ENCODE results near the gene RHO. TPM values are rescaled to one million over a fixed set of nuclear protein-coding genes. Genes with fewer than 3 reads are reported as not detected.

The RHO gene
- total and polyA plus RNA-seq, 2 donors (not counting 1 experiment from before 2014, with no cell fraction given), result 0.10 TPM; not detected in 1

GRCh38 chr3:129563850-129564535, 35.6 kb downstream of the RHO start:
- intact Hi-C loops (cut with micrococcal nuclease), result no loop called here
- ChIA-PET CTCF (no interaction called here), POLR2A (interaction anchor here (1.6 kb wide), 1 partner anchor 13 kb away, joined by 3 read pairs; no protein-coding TSS in a partner anchor)
- Mint-ChIP-seq H3K27ac (no peak overlapping the region), H3K4me1 (no peaks in the 10 kb centered on the region), H3K27me3 (no peaks in the 10 kb centered on the region), H3K9me3 (ENCODE audit: insufficient read depth) (no peaks in the 10 kb centered on the region), H3K4me3 (no peak overlapping the region)
- Histone ChIP-seq H3K4me1 (ENCODE audit: control insufficient read depth in 2 of 2, insufficient read depth in 2 of 2, low read length in 2 of 2) (no peaks in the 10 kb centered on the region), H3K4me3 (ENCODE audit: control extremely low read depth in 1 of 5, extremely low read depth in 1 of 5, insufficient read depth in 1 of 5, low read depth in 2 of 5, low read length in 4 of 5) (no peak overlapping the region), H3K27ac (ENCODE audit: low read length in 2 of 2) (no peak overlapping the region), H3K9me3 (ENCODE audit: control extremely low read depth in 1 of 3, control insufficient read depth in 2 of 3, insufficient read depth in 1 of 3, low read length in 2 of 3) (no peaks in the 10 kb centered on the region), H3K4me2 (replicated peaks; ENCODE audit: low read depth, low read length, poor library complexity, severe bottlenecking) (no peak overlapping the region), H3K9ac (ENCODE audit: low read length) (no peak overlapping the region), H3K36me3 (replicated peaks in 1 of 2; ENCODE audit: control extremely low read depth in 1 of 2, control insufficient read depth in 1 of 2, extremely low read depth in 1 of 2, insufficient read depth in 2 of 2, low read length in 1 of 2) (no peaks in the 10 kb centered on the region), H3K79me2 (ENCODE audit: control insufficient read depth, insufficient read depth, low read length) (no peaks in the 10 kb centered on the region), H4K20me1 (ENCODE audit: control insufficient read depth, insufficient read depth, low read length, poor library complexity, severe bottlenecking) (no peaks in the 10 kb centered on the region), H3K27me3 (replicated peaks in 1 of 4; ENCODE audit: control extremely low read depth in 1 of 4, control insufficient read depth in 3 of 4, insufficient read depth in 4 of 4, low read length in 3 of 4) (peaks cover 0 to 4% (median 0%) of the 10 kb centered on the region in 4 experiments), H2AFZ (ENCODE audit: insufficient read depth, low read depth, low read length, poor library complexity, severe bottlenecking) (no peak overlapping the region)
- DNase-seq, result no peak
- no peak for ATAC-seq (ENCODE audit: low read depth)
- WGBS (ENCODE audit: insufficient coverage), result 85% methylated on average over 8 of the region's 8 CpGs
- TF ChIP-seq CTCF (IDR thresholded peaks at IDR 0.05) (no peak), EZH2 (IDR thresholded peaks at IDR 0.05; ENCODE audit: borderline replicate concordance, insufficient read depth, low read depth, low read length, poor library complexity, severe bottlenecking) (no peak)

GRCh38 chr3:129564981-129565644, 36.7 kb downstream of the RHO start:
- Mint-ChIP-seq H3K27me3 (no peaks in the 10 kb centered on the region), H3K9me3 (ENCODE audit: insufficient read depth) (no peaks in the 10 kb centered on the region), H3K4me1 (peaks cover 2% of the 10 kb centered on the region), H3K4me3 (no peak overlapping the region), H3K27ac (no peak overlapping the region)
- no peak overlapping the region for H3K4me2 ChIP-seq (replicated peaks; ENCODE audit: low read depth, low read length, poor library complexity, severe bottlenecking)
- no peaks in the 10 kb centered on the region for H3K9me3 ChIP-seq (ENCODE audit: control extremely low read depth in 1 of 3, control insufficient read depth in 2 of 3, insufficient read depth in 1 of 3, low read length in 2 of 3)
- DNase-seq (no peak), ATAC-seq (ENCODE audit: low read depth) (no peak)
- no peak overlapping the region for H3K4me3 ChIP-seq (ENCODE audit: control extremely low read depth in 1 of 5, extremely low read depth in 1 of 5, insufficient read depth in 1 of 5, low read depth in 2 of 5, low read length in 4 of 5)
- H3K27ac ChIP-seq (ENCODE audit: low read length in 2 of 2), result no peak overlapping the region
- H2AFZ ChIP-seq (ENCODE audit: insufficient read depth, low read depth, low read length, poor library complexity, severe bottlenecking), result no peak overlapping the region
- no peaks in the 10 kb centered on the region for H3K4me1 ChIP-seq (ENCODE audit: control insufficient read depth in 2 of 2, insufficient read depth in 2 of 2, low read length in 2 of 2)
- ChIA-PET POLR2A (interaction anchor here (1.6 kb wide), 1 partner anchor 12 kb away, joined by 3 read pairs; no protein-coding TSS in a partner anchor), CTCF (interaction anchor here (1.0 kb wide), 1 partner anchor 14 kb away, joined by 3 read pairs; no protein-coding TSS in a partner anchor)
- H3K9ac ChIP-seq (ENCODE audit: low read length), result no peak overlapping the region
- peaks cover 0 to under 1% (median 0%) of the 10 kb centered on the region in 4 experiments for H3K27me3 ChIP-seq (replicated peaks in 1 of 4; ENCODE audit: control extremely low read depth in 1 of 4, control insufficient read depth in 3 of 4, insufficient read depth in 4 of 4, low read length in 3 of 4)
- TF ChIP-seq CTCF (IDR thresholded peaks at IDR 0.05), result no peak
- TF ChIP-seq EZH2 (IDR thresholded peaks at IDR 0.05; ENCODE audit: borderline replicate concordance, insufficient read depth, low read depth, low read length, poor library complexity, severe bottlenecking), result no peak
- WGBS (ENCODE audit: insufficient coverage), result 95% methylated on average over 21 of the region's 21 CpGs
- no peaks in the 10 kb centered on the region for H4K20me1 ChIP-seq (ENCODE audit: control insufficient read depth, insufficient read depth, low read length, poor library complexity, severe bottlenecking)
- intact Hi-C loops (cut with micrococcal nuclease), result no loop called here
- H3K36me3 ChIP-seq (replicated peaks in 1 of 2; ENCODE audit: control extremely low read depth in 1 of 2, control insufficient read depth in 1 of 2, extremely low read depth in 1 of 2, insufficient read depth in 2 of 2, low read length in 1 of 2), result no peaks in the 10 kb centered on the region
- H3K79me2 ChIP-seq (ENCODE audit: control insufficient read depth, insufficient read depth, low read length), result no peaks in the 10 kb centered on the region

Measured in B cell (primary cell).